Loucy (cell line): ENCODE results near the gene FDX1.

Experiments
- CTCF ChIP-seq: fragments of 200-600 bp; sonication (generic); conservative IDR thresholded peaks from 2 replicates; pipeline ENCODE4 v1.5.1; 2014; ENCODE audit warnings: mild to moderate bottlenecking, antibody characterized with exemption, low read length
- EZH2phosphoT487 ChIP-seq: fragments of 200-600 bp; IDR thresholded peaks from 2 replicates; pipeline ENCODE4 v1.6.1; 2018; ENCODE audit warnings: antibody characterized with exemption, mild to moderate bottlenecking, moderate library complexity, borderline replicate concordance

- no peak for TF ChIP-seq CTCF
- TF ChIP-seq EZH2phosphoT487, result no peak
Measured at GRCh38 chr11:110508786-110509185, 79.0 kb downstream of the FDX1 start.
